WTC11 (cell line): ENCODE results near the gene CPXM2. TPM values are rescaled to one million over a fixed set of nuclear protein-coding genes. Genes with fewer than 3 reads are reported as not detected.

Experiments
- ATAC-seq: fragments of 200-7000 bp; cut with Tn5 transposase; 2 replicates; pipeline ENCODE4 v1.10.0; 2021; ENCODE audit warnings: mild to moderate bottlenecking, moderate library complexity
- CTCF ChIA-PET: fragments of 300-600 bp; sonication (Branson Sonifier 250); formaldehyde crosslinking; loops from one replicate; lab custom pipeline; 2021; ENCODE audit warnings: antibody characterized with exemption; lab: Charles Lee
- POLR2A ChIA-PET: fragments of 350-600 bp; sonication (Branson Sonifier 250); formaldehyde crosslinking; loops from one replicate; lab custom pipeline; 2021; ENCODE audit warnings: antibody characterized with exemption; lab: Charles Lee
- DNase-seq: peaks from one replicate; pipeline ENCODE4 v3.0.0; 2021; ENCODE audit warnings: low spot score
- H3K27ac Mint-ChIP-seq: 2 replicates; pipeline ENCODE4 v1.8.0; 2021; ENCODE audit warnings: mixed read lengths
- H3K27me3 Mint-ChIP-seq: 2 replicates; pipeline ENCODE4 v1.8.0; 2021; ENCODE audit warnings: low read depth, mild to moderate bottlenecking, moderate library complexity, mixed read lengths
- H3K36me3 Mint-ChIP-seq: 2 replicates; pipeline ENCODE4 v1.8.0; 2021; ENCODE audit warnings: mixed read lengths
- H3K4me1 Mint-ChIP-seq: 2 replicates; pipeline ENCODE4 v1.8.0; 2022; ENCODE audit warnings: mixed read lengths
- H3K4me3 Mint-ChIP-seq: 2 replicates; pipeline ENCODE4 v1.8.0; 2021; ENCODE audit warnings: mild to moderate bottlenecking, moderate library complexity, mixed read lengths
- H3K9me3 Mint-ChIP-seq: 2 replicates; pipeline ENCODE4 v1.8.0; 2021; ENCODE audit warnings: mixed read lengths
- ARID4B ChIP-seq: sonication (generic); formaldehyde crosslinking; IDR thresholded peaks from 2 replicates; pipeline ENCODE4 v1.8.0; 2023; ENCODE audit warnings: missing genetic modification reagents, mild to moderate bottlenecking, borderline replicate concordance
- ATF1 ChIP-seq: sonication (generic); formaldehyde crosslinking; IDR thresholded peaks from 2 replicates; pipeline ENCODE4 v1.8.1; 2023; ENCODE audit warnings: mild to moderate bottlenecking, moderate library complexity, missing genetic modification reagents
- CREM ChIP-seq: sonication (generic); formaldehyde crosslinking; IDR thresholded peaks from 2 replicates; pipeline ENCODE4 v1.8.1; 2022; ENCODE audit warnings: mild to moderate bottlenecking, missing genetic modification reagents, moderate library complexity
- CTCF ChIP-seq: fragments of 200-600 bp; IDR thresholded peaks from 2 replicates; pipeline ENCODE4 v1.8.0; 2022; ENCODE audit warnings: antibody characterized with exemption
- E2F4 ChIP-seq: sonication (generic); formaldehyde crosslinking; IDR thresholded peaks from 2 replicates; pipeline ENCODE4 v1.8.1; 2022; ENCODE audit warnings: low read depth, mild to moderate bottlenecking, moderate library complexity, missing genetic modification reagents, borderline replicate concordance
- ERG ChIP-seq: fragments of 250-450 bp; sonication (Bioruptor Pico); IDR thresholded peaks from 2 replicates; pipeline ENCODE4 v1.8.0; 2021; ENCODE audit warnings: mild to moderate bottlenecking
- GABPB1 ChIP-seq: sonication (generic); formaldehyde crosslinking; IDR thresholded peaks from 2 replicates; pipeline ENCODE4 v1.8.1; 2023; ENCODE audit warnings: mild to moderate bottlenecking, missing genetic modification reagents
- JAZF1 ChIP-seq: fragments of 250-450 bp; sonication (Bioruptor Pico); IDR thresholded peaks from 2 replicates; pipeline ENCODE4 v1.9.0; 2021; ENCODE audit warnings: moderate library complexity, mild to moderate bottlenecking, inconsistent platforms
- NFE2L1 ChIP-seq: sonication (generic); formaldehyde crosslinking; IDR thresholded peaks from 2 replicates; pipeline ENCODE4 v1.8.1; 2023; ENCODE audit warnings: missing genetic modification reagents
- NFYB ChIP-seq: sonication (generic); formaldehyde crosslinking; conservative IDR thresholded peaks from 2 replicates; pipeline ENCODE4 v1.8.0; 2022; ENCODE audit warnings: low read depth, missing genetic modification reagents
- NR1H2 ChIP-seq: sonication (generic); formaldehyde crosslinking; IDR thresholded peaks from 2 replicates; pipeline ENCODE4 v1.9.0; 2021; ENCODE audit warnings: mild to moderate bottlenecking, moderate library complexity, missing genetic modification reagents
- PRDM15 ChIP-seq: sonication (generic); formaldehyde crosslinking; IDR thresholded peaks from 2 replicates; pipeline ENCODE4 v1.8.0; 2022; ENCODE audit warnings: missing genetic modification reagents
- RELA ChIP-seq: sonication (generic); formaldehyde crosslinking; IDR thresholded peaks from 2 replicates; pipeline ENCODE4 v1.8.1; 2022; ENCODE audit warnings: missing genetic modification reagents, mild to moderate bottlenecking, borderline replicate concordance
- USF2 ChIP-seq: sonication (generic); formaldehyde crosslinking; IDR thresholded peaks from 2 replicates; pipeline ENCODE4 v1.8.1; 2023; ENCODE audit warnings: mild to moderate bottlenecking, missing genetic modification reagents, moderate library complexity
- ZBTB21 ChIP-seq: sonication (generic); formaldehyde crosslinking; IDR thresholded peaks from 2 replicates; pipeline ENCODE4 v1.8.1; 2023; ENCODE audit warnings: mild to moderate bottlenecking, missing genetic modification reagents, borderline replicate concordance
- ZBTB43 ChIP-seq: sonication (generic); formaldehyde crosslinking; IDR thresholded peaks from 2 replicates; pipeline ENCODE4 v1.8.1; 2023; ENCODE audit warnings: mild to moderate bottlenecking, missing genetic modification reagents
- total RNA-seq: library from RNA; stranded (reverse); gene quantifications from 3 replicates; pipeline ENCODE4 v1.2.3, GENCODE V29; 2021

Gene CPXM2
- total RNA-seq, 1 experiment from 2014 or later: 3.4 TPM

- TF ChIP-seq NFE2L1 (CRISPR knock-in tag): no peak
- no peak for TF ChIP-seq JAZF1
Observed at GRCh38 chr10:123854003-123854402, 37.6 kb downstream of the CPXM2 start (continued).

GRCh38 chr10:123852411-123852951, 39.1 kb downstream of the CPXM2 start:
- ChIA-PET CTCF (no interaction called here), POLR2A (no interaction called here)
- no peak for ATAC-seq
- peaks cover 5% of the 10 kb centered on the region; the same call in 1 of the 2 replicates for H3K9me3 Mint-ChIP-seq
- no peaks in the 10 kb centered on the region for H3K36me3 Mint-ChIP-seq
- H3K27ac Mint-ChIP-seq: no peak overlapping the region
- no peak for DNase-seq
- no peak overlapping the region for H3K4me3 Mint-ChIP-seq
- TF ChIP-seq ERG (CRISPR knock-in tag) (no peak), ZBTB21 (CRISPR knock-in tag) (no peak), ATF1 (CRISPR knock-in tag) (no peak), ZBTB43 (no peak), ARID4B (no peak), CREM (CRISPR knock-in tag) (no peak), NFYB (CRISPR knock-in tag) (no peak), GABPB1 (CRISPR knock-in tag) (no peak), CTCF (no peak), E2F4 (CRISPR knock-in tag) (no peak), USF2 (CRISPR knock-in tag) (no peak), RELA (no peak), PRDM15 (CRISPR knock-in tag) (no peak), NR1H2 (CRISPR knock-in tag) (no peak)
- TF ChIP-seq, all 79 proteins: peak for 0
- Mint-ChIP-seq H3K27me3 (no peaks in the 10 kb centered on the region), H3K4me1 (no peaks in the 10 kb centered on the region)
